Astrocyte of the spinal cord (primary cell): ENCODE results near the gene ITGA11.

Experiments used
- DNase-seq: peaks from one replicate; pipeline ENCODE4 v3.0.0; 2011; ENCODE audit warnings: low read depth, low spot score
- H3K4me3 ChIP-seq: 2 replicates; pipeline ENCODE4 v1.5.1; 2011; ENCODE audit warnings: low read depth, mild to moderate bottlenecking, low read length, moderate library complexity
- CTCF ChIP-seq: IDR thresholded peaks from 2 replicates; pipeline ENCODE4 v1.5.1; 2012; ENCODE audit warnings: low read depth, mild to moderate bottlenecking, low read length, inconsistent platforms
- in situ Hi-C: cut with HindIII; loops from 2 replicates; pipeline ENCODE4 v1.10.0; 2017; ENCODE audit warnings: low sequenced_read_pairs

Gene ITGA11

GRCh38 chr15:68396068-68396467 lies 35.9 kb downstream of the ITGA11 start:
- in situ Hi-C loops: no loop called here
- no peak overlapping the region for H3K4me3 ChIP-seq
- no peak for TF ChIP-seq CTCF
- no peak for DNase-seq

- DNase-seq: no peak
- in situ Hi-C loops: no loop called here
- no peak overlapping the region for H3K4me3 ChIP-seq
- no peak for TF ChIP-seq CTCF
These were observed 40.8 kb downstream of the ITGA11 start for GRCh38 chr15:68391121-68391520.

- H3K4me3 ChIP-seq: no peak overlapping the region
These were observed 41.8 kb downstream of the ITGA11 start for GRCh38 chr15:68389936-68390817.

GRCh38 chr15:68389041-68389930 lies 42.7 kb downstream of the ITGA11 start:
- no peak for DNase-seq
- in situ Hi-C loops: no loop called here
- H3K4me3 ChIP-seq: no peak overlapping the region
- TF ChIP-seq CTCF: peak; percentile 15

More at GRCh38 chr15:68389936-68390817, 41.8 kb downstream of the ITGA11 start:
- in situ Hi-C loops: no loop called here
- TF ChIP-seq CTCF: no peak
- DNase-seq: peak; percentile 72

GRCh38 chr15:68387381-68388143 lies 44.4 kb downstream of the ITGA11 start:
- TF ChIP-seq CTCF: no peak
- no peak for DNase-seq
- H3K4me3 ChIP-seq: no peak overlapping the region
- in situ Hi-C loops: no loop called here
